COLO668 (cell line): Measurements from ENCODE around the gene FANCD2.
A peak's percentile ranks its signal among the peaks of the same experiment; 100 is the strongest.
"Not testable (repeated sequence)": the region's sequence is repeated elsewhere in the genome, so short reads cannot be mapped to it uniquely, and the experiment has no call there.

Source experiments
- DNase-seq: peaks from one replicate; lab custom pipeline; 2025; ENCODE audit not compliant: unreplicated experiment; lab: John Stamatoyannopoulos, UW

The FANCD2 gene

DNA sequence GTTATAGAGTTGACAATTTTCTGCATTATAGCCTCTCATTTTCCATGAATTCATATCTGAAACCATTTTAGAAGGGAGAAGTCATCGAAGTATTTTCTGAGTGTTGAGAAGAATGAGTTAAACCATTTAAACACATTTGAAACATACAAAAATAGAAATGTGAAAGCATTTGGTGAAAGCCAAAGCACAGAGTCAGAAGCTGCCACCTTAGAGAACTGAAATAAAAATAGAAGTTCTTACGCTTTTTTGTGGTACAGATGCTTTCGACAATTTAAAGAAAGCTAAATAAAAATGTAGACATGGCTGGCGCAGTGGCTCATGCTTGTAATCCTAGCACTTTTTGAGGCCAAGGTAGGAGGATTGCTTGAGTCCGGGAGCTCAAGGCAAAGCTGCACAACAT, 72.8 kb downstream of the FANCD2 start:
- no peak for DNase-seq

DNA sequence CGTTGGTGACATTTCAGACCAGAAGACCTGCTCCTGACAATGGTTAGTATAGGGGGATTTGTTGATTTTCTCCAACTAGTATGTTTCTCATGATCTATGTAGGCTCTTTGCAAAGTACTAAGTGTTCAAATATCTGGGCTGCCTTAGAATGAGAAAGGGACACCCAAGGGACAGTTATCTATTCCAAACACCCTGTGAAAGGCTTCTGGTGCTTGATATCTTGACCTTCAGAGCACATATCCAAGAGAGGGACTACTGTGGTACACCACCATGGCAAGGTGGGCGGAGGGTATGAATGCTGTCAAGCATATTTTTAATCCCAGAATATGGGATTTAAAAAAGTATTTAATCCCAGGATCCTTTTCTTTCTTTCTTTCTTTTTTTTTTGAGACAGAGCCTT, 80.7 kb downstream of the FANCD2 start:
- no peak for DNase-seq

DNA sequence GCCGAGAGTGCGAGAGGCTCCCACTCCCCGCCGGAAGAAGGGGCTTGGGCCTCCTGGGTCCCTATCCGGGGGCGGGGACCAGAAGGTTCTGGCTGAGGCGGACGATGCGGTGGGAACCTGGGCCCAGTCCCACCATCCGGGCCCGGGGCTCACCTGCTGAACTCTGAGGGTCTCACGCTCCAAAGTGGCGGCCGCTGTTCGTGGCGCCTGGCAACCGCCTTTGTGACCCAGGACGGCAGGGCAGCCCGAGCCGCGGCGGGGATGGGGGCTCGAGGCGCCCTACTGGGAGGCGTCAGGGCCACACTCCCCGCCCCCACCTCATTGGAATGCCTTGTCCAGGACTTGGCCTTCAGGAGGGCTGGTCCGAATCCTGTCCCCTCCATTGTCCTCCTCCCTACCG, 81.9 kb downstream of the FANCD2 start, which contains the start of gene FANCD2OS:
FANCD2OS (minus strand) TSS at position 165 of the 400 bp plus-strand sequence. CDS start 3,481 bp downstream, outside the sequence.
- no peak for DNase-seq

- peak; percentile 93 for DNase-seq
These were observed 89.3 kb downstream of the FANCD2 start, which contains the start of gene BRK1 for GRCh38 chr3:10115326-10116137. BRK1 (plus strand) TSS chr3:10115675; CDS start chr3:10115702, 27 bp downstream.

- DNase-seq, result peak; percentile 26
These were observed 89.9 kb downstream of the FANCD2 start for GRCh38 chr3:10116138-10116460.

DNA sequence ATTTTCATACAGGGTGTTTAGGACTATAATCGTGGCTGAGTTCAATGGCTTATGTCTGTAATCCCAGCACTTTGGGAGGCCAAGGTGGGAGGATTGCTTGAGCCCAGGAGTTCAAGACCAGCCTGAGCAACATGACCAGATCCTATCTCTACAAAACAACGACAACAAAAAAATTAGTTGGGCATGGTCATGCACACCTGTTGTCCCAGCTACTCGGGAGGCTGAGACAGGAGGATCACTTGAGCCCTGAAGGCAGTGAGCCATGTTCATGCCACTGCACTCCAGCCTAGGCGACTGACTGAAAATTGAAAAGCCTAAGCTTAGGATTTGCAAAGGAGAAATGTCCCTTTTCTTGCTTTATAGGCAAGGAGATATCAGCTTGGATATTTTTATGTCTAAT, 90.7 kb downstream of the FANCD2 start:
- no peak for DNase-seq

DNA sequence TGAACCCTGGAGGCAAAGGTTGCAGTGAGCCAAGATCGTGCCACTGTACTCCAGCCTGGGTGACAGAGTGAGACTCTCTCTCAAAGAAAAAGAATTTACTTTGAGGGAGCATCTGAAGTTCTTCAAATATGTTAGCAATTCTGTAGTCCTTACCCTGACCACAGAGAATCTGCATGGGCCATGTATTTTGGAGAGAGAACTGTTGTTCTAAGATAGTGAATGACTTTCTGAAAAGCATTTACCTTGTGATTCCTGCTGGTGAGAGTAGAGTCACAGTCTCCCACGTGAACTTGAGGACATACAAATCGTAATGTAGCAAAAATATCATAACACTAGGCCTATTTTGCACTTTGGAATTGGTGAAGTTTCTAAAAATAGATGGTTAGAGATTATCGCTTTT, 93.1 kb downstream of the FANCD2 start:
- no peak for DNase-seq

- no peak for DNase-seq
These were observed 94.8 kb downstream of the FANCD2 start for GRCh38 chr3:10121064-10121463.

DNA sequence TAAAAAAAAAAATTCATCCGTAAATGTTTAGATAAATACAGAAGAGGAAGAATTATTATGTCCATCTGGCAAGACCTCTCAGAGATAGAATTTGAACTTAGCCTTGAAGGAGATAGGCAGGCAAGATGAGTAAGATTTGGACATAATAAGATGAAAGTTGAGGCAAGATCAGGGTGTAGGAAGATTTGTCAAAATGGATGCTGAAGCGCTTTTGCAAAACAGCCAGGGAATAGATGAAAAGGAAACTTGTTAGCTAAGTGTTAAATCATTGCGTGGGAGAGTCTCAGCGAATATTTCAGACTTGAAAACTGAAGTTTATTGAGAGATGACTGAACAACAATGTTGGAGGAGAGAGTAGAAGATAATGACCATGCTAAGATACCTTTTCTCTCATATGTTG, 96.5 kb downstream of the FANCD2 start:
- no peak for DNase-seq

- DNase-seq, result not testable (repeated sequence)
These were observed 109.6 kb downstream of the FANCD2 start for GRCh38 chr3:10135872-10136271.

DNA sequence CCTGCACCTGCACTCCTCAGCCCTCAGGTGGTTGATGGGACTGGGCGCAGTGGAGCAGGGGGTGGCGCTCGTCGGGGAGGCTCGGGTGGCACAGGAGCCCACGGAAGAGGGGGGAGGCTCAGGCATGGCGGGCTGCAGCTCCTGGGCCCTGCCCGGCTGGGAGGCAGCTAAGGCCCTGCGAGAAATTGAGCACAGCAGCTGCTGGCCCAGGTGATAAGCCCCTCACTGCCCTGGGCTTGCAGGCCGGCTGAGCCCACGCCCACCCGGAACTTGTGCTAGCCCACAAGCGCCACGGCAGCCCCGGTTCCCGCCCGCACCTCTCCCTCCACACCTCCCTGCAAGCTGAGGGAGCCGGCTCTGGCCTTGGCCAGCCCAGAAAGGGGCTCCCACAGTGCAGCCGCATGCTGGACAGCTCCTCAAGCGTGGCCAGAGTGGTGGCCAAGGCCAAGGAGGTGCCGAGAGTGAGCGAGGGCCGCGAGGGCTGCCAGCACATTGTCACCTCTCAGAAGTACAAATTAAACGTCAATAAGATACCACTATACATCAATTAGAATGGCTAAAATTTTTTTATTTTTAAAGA, 110.3 kb downstream of the FANCD2 start:
- DNase-seq, result no peak

GRCh38 chr3:10137178-10137577, 110.9 kb downstream of the FANCD2 start:
- no peak for DNase-seq

DNA sequence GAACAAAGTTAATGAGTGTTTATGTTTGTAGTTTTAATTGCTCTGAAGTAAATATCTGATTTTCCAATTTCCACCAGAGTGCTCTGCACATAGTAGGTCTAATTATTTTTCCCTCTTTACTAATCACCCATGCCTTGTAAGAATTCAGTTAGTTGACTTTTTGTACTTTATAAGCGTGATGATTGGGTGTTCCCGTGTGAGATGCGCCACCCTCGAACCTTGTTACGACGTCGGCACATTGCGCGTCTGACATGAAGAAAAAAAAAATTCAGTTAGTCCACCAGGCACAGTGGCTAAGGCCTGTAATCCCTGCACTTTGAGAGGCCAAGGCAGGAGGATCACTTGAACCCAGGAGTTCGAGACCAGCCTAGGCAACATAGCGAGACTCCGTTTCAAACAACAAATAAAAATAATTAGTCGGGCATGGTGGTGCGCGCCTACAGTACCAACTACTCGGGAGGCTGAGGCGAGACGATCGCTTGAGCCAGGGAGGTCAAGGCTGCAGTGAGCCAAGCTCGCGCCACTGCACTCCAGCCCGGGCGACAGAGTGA, 114.8 kb downstream of the FANCD2 start:
- no peak for DNase-seq

DNA sequence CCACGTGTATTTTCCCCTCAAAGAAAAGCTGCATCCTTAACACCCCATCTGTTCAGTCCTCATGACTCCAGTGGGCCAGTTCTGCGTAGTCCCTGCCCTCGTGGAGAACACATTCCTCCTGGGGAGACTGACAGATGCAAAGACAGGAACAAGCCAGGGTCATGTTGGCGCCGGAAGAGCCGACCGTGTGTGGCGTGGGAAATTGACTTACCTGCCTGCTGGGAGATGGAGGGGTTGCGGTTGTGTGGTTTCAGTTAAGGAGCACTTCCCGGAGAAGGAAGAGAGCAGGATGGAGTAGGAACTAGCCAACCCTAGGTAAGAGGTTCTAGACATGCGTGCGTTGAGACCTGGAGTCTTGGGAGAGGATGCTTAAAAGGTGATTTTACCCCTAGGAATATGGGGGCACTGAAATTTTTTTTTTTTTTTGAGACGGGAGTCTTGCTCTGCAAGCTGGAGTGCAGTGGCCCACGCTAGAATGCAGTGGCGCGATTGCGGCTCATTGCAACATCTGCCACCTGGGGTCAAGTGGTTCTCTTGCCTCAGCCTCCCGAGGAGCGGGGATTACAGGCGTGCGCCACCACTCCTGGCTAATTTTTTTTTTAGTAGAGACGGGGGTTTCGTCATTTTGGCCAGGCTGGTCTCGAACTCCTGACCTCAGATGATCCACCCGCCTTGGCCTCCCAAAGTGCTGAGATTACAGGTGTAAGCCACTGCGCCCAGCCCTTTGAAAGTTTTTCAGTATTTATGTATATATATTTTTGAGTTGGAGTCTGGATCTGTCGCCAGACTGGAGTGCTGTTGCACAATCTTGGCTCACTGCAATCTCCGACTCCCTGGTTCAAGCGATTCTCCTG, 116.7 kb downstream of the FANCD2 start:
- DNase-seq, result peak; percentile 40

DNA sequence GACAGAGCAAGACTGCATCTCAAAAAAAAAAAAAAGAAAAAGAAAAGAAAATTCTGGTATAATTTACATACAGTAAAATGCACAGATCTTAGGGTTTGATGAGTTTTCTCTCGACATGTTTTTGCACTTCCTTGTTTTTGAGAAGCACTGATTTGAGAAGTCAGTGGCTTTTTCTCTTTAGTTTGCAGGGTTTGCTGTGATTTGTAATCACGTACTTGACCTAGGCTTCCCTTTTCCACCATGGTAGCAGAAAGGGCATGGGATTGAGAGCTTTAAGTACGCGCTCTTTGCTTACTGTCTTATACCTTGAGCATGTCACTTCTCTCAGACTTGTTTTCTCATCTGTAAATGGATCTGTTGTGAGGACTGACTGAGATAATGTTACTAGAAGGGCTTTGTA, 119.4 kb downstream of the FANCD2 start:
- no peak for DNase-seq

DNA sequence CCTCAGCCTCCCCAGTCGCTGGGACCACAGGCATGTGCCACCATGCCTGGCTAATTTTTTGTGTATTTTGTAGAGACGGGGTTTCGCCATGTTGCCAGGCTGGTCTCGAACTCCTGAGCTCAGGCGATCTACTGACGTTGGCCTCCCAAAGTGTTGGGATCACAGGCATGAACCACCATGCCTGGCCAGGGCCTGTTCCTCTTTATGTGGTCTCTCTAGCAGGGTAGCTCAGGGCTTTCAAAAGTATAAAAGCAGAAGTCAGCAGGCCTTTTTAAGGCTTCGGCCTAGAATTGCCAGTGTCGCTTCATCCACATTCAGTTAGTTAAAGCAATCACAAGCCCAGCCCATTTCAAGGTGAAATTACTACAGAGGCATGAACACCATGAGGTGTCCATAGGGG, 123.0 kb downstream of the FANCD2 start:
- DNase-seq, result no peak

GRCh38 chr3:10150987-10151386, 124.8 kb downstream of the FANCD2 start:
- DNase-seq, result no peak
